A673 (cell line): Measurements from ENCODE around the gene NYNRIN.

Source experiments
- EZH2 ChIP-seq: fragments of 200-600 bp; sonication (generic); IDR thresholded peaks from 2 replicates; pipeline ENCODE4 v1.6.1; 2017; ENCODE audit warnings: borderline replicate concordance, low read depth, mild to moderate bottlenecking, mixed read lengths, antibody characterized with exemption, low read length; ENCODE audit not compliant: poor library complexity, severe bottlenecking
- TF ChIP-seq, protein P1 (sequence below): fragments of 300-800, 200-600 bp; sonication (generic); conservative IDR thresholded peaks from 2 replicates; pipeline ENCODE4 v1.5.1; 2017; ENCODE audit warnings: low read depth, mild to moderate bottlenecking, antibody characterized with exemption, low read length, moderate library complexity, mixed read lengths

DNA sequence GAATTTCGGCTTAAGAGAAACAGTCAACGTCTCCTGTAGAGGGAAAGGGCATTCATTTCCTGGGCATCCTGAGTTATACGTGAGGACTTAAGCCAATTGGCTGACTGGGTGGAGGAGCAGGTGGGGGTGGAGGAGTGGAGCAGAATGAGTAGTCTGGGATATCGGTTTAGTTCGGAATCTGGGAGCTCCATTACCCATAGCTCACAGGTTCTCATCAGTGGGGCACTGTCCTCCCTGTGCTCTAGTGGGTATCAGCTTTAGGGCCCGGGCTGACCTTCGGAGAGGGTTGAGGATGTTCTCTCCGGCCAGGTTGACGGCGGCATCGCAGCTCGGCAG lies 43.1 kb downstream of the NYNRIN start:
- TF ChIP-seq, protein P1, sequence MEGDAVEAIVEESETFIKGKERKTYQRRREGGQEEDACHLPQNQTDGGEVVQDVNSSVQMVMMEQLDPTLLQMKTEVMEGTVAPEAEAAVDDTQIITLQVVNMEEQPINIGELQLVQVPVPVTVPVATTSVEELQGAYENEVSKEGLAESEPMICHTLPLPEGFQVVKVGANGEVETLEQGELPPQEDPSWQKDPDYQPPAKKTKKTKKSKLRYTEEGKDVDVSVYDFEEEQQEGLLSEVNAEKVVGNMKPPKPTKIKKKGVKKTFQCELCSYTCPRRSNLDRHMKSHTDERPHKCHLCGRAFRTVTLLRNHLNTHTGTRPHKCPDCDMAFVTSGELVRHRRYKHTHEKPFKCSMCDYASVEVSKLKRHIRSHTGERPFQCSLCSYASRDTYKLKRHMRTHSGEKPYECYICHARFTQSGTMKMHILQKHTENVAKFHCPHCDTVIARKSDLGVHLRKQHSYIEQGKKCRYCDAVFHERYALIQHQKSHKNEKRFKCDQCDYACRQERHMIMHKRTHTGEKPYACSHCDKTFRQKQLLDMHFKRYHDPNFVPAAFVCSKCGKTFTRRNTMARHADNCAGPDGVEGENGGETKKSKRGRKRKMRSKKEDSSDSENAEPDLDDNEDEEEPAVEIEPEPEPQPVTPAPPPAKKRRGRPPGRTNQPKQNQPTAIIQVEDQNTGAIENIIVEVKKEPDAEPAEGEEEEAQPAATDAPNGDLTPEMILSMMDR, result no peak
- no peak for TF ChIP-seq EZH2
